Sigmoid colon (tissue), 4 donors: ENCODE results near the gene GCNA.

Experiments
- CTCF ChIP-seq, 4 experiments: fragments of 450-650 bp in 3 of 4; fragments of 200-600 bp in 1 of 4; IDR thresholded peaks; one replicate each; pipeline ENCODE4 v1.5.1; 2016 to 2019; ENCODE audit warnings: antibody characterized with exemption in 4 of 4, mild to moderate bottlenecking in 3 of 4, moderate library complexity in 2 of 4
- EP300 ChIP-seq, 4 donors: sonication (generic); formaldehyde crosslinking; IDR thresholded peaks; one replicate each; pipeline ENCODE4 v1.6.1; 2017; ENCODE audit warnings: antibody characterized with exemption in 4 of 4
- POLR2A ChIP-seq, 2 donors: fragments of 450-650 bp; IDR thresholded peaks; one replicate each; pipeline ENCODE4 v1.6.1; 2016; ENCODE audit warnings: antibody characterized with exemption in 2 of 2, mild to moderate bottlenecking in 2 of 2, moderate library complexity in 2 of 2
- POLR2AphosphoS5 ChIP-seq, 4 donors: sonication (generic); formaldehyde crosslinking; IDR thresholded peaks; one replicate each; pipeline ENCODE4 v1.6.1; 2017; ENCODE audit warnings: antibody characterized with exemption in 4 of 4

- TF ChIP-seq CTCF (IDR thresholded peaks at IDR 0.05) (no peak), EP300 (IDR thresholded peaks at IDR 0.05) (no peak), POLR2AphosphoS5 (IDR thresholded peaks at IDR 0.05) (no peak), POLR2A (IDR thresholded peaks at IDR 0.05) (no peak)
These were observed 1.1 kb downstream of the GCNA start for GRCh38 chrX:71579136-71579989.
